DOHH2 (cell line): ENCODE data around the gene TRAF3.

Source experiments
- CTCF ChIP-seq: fragments of 200-600 bp; sonication (generic); IDR thresholded peaks from one replicate; pipeline ENCODE4 v1.5.1; 2014; ENCODE audit warnings: antibody characterized with exemption, mild to moderate bottlenecking, low read depth, low read length; ENCODE audit not compliant: poor library complexity, severe bottlenecking
- EZH2phosphoT487 ChIP-seq: fragments of 200-600 bp; sonication (generic); IDR thresholded peaks from 2 replicates; pipeline ENCODE4 v1.6.1; 2017; ENCODE audit warnings: borderline replicate concordance, mild to moderate bottlenecking, antibody characterized with exemption, low read length, moderate library complexity, mixed read lengths

GRCh38 chr14:102831163-102831804 is 54.0 kb downstream of the TRAF3 start:
- TF ChIP-seq CTCF (no peak), EZH2phosphoT487 (no peak)
